ENCODE measurements around the gene TSR2.

DNA sequence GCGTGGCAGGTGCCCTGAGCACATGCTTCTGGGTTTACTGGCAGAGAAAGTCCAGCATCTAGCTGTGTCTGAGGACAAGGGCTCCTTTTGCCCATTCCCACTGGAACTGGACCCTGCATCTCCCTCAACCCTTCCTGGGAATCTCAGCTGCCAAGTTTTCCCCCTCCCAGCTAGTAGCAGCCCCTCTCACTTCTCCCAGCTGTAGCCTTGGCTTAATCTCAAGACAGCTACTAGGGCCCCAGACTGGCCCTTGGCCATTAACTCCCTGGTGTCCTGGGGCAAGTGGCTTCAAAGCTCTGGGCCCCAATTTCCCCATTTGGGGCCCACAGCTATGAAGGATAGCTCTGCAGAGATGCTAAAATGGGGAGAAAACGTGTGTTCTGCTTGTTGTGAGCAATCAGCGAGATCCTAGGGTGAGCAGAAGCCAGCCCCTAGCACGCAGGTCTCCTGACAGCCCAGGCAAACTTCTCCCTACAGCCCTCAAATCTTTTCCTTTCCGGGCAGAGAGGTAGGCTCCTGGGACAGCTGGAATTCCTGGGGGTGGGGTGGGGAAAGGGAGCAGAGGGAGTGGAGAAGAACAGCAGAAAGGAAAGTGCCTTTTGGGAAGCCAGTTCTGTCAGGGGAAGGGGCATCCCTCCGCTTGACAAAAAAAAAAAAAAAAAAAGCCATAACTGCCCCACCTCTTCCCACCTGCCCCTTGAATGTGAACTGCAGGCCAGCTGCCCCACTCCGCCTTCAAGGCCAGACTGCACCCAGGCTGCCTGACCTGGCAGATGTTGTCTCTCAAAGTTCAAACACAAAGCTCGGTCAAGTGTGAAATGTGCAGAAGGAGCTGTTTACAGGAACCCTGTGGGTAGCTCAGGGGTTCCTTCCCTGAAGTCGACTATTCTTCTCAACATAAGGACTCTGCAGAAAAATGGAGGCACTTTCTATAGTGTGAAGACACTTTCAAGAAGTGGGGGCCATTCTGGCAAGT is 39.2 kb downstream of the TSR2 start:
- TF ChIP-seq JUN (IDR thresholded peaks at IDR 0.05; ENCODE audit: borderline replicate concordance, insufficient read depth, insufficient read length, low read depth) (no peak), POLR2A (IDR thresholded peaks at IDR 0.05; ENCODE audit: low read depth, low read length) (no peak)

Measured in endothelial cell of umbilical vein (primary cell).